ENCODE data around the gene GPX4. TPM values are rescaled to one million over a fixed set of nuclear protein-coding genes. Genes with fewer than 3 reads are reported as not detected.
A peak's percentile ranks its signal among the peaks of the same experiment; 100 is the strongest.

GPX4 gene
- total RNA-seq, 2 experiments from 2014 or later: 148 to 203 TPM

DNA sequence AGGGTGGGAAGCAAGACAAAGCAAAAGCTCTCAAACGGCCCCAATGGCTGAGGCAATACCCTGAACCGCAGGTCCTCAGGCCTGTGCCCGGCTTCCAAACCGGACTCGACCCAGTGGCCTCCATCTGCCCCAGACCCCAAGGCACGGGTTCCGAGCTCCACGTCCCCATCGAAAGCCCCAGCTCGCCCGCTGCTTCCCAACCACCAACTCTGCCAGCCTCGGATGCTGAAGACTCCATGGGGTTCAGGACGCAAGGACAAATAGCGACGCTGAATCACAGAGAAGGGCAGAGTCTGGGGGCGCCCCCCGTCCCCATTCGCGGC lies 9.2 kb upstream of the GPX4 start:
- DNase-seq (ENCODE audit: low spot score): no peak
- no peaks in the 10 kb centered on the region for H3K9me2 ChIP-seq (ENCODE audit: insufficient read depth, low read length)
- peak overlapping the region; percentile 95 for H3K4me3 ChIP-seq (ENCODE audit: low read depth, low read length, poor library complexity, severe bottlenecking)
- BruUV-seq (replicated peaks): no TSS peak
- H3K4me1 ChIP-seq (ENCODE audit: insufficient read depth, low read length, poor library complexity, severe bottlenecking): peaks cover 25% of the 10 kb centered on the region
- intact Hi-C loops (cut with micrococcal nuclease; ENCODE audit: unreplicated experiment): no loop called here
- peak overlapping the region; percentile 89 for H3K4me2 ChIP-seq (ENCODE audit: low read length)
- H3K79me2 ChIP-seq (ENCODE audit: insufficient read depth, low read depth, low read length): peaks cover 23% of the 10 kb centered on the region
- ChIA-PET CTCF (ENCODE audit: unreplicated experiment) (no interaction called here), POLR2A (interaction anchor here (0.8 to 1.0 kb wide), 2 partner anchors 150 to 174 kb away, joined by 3 read pairs; partner anchors contain the start of gene CIRBP)
- 0 out of 2 replicates have a peak, but pooled peaks cover 4% of the 10 kb centered on the region for H4K20me1 ChIP-seq (ENCODE audit: insufficient read depth, low read length)
- H2AFZ ChIP-seq (ENCODE audit: low read length): no peak overlapping the region
- TF ChIP-seq, protein P1, sequence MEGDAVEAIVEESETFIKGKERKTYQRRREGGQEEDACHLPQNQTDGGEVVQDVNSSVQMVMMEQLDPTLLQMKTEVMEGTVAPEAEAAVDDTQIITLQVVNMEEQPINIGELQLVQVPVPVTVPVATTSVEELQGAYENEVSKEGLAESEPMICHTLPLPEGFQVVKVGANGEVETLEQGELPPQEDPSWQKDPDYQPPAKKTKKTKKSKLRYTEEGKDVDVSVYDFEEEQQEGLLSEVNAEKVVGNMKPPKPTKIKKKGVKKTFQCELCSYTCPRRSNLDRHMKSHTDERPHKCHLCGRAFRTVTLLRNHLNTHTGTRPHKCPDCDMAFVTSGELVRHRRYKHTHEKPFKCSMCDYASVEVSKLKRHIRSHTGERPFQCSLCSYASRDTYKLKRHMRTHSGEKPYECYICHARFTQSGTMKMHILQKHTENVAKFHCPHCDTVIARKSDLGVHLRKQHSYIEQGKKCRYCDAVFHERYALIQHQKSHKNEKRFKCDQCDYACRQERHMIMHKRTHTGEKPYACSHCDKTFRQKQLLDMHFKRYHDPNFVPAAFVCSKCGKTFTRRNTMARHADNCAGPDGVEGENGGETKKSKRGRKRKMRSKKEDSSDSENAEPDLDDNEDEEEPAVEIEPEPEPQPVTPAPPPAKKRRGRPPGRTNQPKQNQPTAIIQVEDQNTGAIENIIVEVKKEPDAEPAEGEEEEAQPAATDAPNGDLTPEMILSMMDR (conservative IDR thresholded peaks at IDR 0.05; ENCODE audit: low read length): no peak
- TF ChIP-seq EZH2phosphoT487 (IDR thresholded peaks at IDR 0.05; ENCODE audit: borderline replicate concordance, low read depth, low read length): no peak
- no peaks in the 10 kb centered on the region for H3K9me3 ChIP-seq (ENCODE audit: low read length)
- H3K36me3 ChIP-seq (ENCODE audit: insufficient read depth, low read length): peaks cover 34% of the 10 kb centered on the region
- H3K27ac ChIP-seq (ENCODE audit: low read depth, low read length, poor library complexity, severe bottlenecking): peak overlapping the region; percentile 19

DNA sequence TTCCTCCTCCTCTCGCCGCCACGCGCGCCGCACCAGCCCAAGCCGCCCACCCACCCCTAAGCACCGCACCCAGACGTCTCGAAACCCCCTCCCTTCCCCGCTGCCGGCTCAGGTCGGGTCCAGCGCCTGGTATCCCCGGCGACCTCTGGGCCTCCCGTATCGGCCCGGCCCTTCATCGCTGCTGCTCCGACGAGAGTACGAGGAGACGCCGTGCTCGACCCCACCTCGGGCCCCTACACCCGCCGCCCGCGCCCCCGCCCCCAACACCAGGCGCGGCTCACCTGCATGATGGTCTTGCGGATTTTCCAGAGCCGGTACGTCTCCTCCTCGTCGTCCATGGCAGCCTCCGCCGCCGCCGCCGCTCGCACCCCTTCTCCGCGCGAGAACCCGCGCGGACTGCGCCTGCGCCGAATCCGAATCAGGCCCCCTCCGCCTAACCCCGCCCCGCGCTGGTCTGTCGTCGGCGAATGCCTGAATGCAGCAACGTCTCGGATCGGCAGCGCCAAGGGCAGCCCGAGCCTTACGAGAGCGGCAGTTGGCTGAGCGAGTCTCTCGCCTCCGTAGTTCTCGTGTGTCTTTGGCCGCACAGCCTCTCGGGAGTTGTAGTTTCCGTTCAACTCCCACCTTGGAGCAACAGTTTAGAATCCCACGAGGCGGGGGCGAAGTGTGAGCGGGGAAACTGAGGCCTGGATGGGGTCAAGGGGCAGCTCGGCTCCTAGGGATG lies 8.7 kb upstream of the GPX4 start, which contains the start of gene POLR2E:
TSS of gene POLR2E (minus strand) at position 398 of the 724 bp plus-strand sequence. CDS start at position 338, 60 bp downstream.
- no peaks in the 10 kb centered on the region for H3K9me3 ChIP-seq (ENCODE audit: low read length)
- H2AFZ ChIP-seq (ENCODE audit: low read length): peak within 1 kb of the TSS; percentile 47; the same call in 1 of the 2 replicates
- peak; percentile 99 for DNase-seq (ENCODE audit: low spot score)
- no peaks in the 10 kb centered on the region for H3K9me2 ChIP-seq (ENCODE audit: insufficient read depth, low read length)
- peaks cover 31% of the 10 kb centered on the region for H3K36me3 ChIP-seq (ENCODE audit: insufficient read depth, low read length)
- ChIA-PET CTCF (ENCODE audit: unreplicated experiment) (no interaction called here), POLR2A (interaction anchor here (0.8 kb wide), 1 partner anchor 149 kb away, joined by 3 read pairs; no protein-coding TSS in a partner anchor)
- peak within 1 kb of the TSS; percentile 89 for H3K4me2 ChIP-seq (ENCODE audit: low read length)
- H3K4me3 ChIP-seq (ENCODE audit: low read depth, low read length, poor library complexity, severe bottlenecking): peak within 1 kb of the TSS; percentile 95
- peaks cover 23% of the 10 kb centered on the region for H3K79me2 ChIP-seq (ENCODE audit: insufficient read depth, low read depth, low read length)
- 0 out of 2 replicates have a peak, but pooled peaks cover 4% of the 10 kb centered on the region for H4K20me1 ChIP-seq (ENCODE audit: insufficient read depth, low read length)
- TF ChIP-seq EZH2phosphoT487 (IDR thresholded peaks at IDR 0.05; ENCODE audit: borderline replicate concordance, low read depth, low read length): no peak
- TF ChIP-seq, protein P1 (conservative IDR thresholded peaks at IDR 0.05; ENCODE audit: low read length): no peak
- peak within 1 kb of the TSS; percentile 30 for H3K27ac ChIP-seq (ENCODE audit: low read depth, low read length, poor library complexity, severe bottlenecking)
- intact Hi-C loops (cut with micrococcal nuclease; ENCODE audit: unreplicated experiment): no loop called here
- no TSS peak for BruUV-seq (replicated peaks)
- H3K4me1 ChIP-seq (ENCODE audit: insufficient read depth, low read length, poor library complexity, severe bottlenecking): peaks cover 21% of the 10 kb centered on the region

DNA sequence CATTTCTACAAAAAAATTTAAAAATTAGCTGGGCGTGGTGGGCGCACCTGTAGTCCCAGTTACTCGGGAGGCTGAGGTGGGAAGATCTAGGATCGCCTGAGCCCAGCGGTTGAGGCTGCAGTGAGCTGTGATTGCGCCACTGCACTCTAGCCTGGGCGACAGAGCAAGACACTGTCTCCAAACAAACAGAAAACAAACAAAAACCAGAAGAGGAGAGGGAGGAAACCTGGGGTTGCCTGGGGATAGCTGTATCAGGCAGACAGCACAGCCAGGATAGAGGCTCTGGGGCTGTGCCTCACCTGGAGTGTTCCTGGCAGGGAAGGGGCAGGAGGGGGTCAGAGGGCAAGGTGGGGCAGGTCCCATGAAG lies 6.0 kb upstream of the GPX4 start:
- H4K20me1 ChIP-seq (ENCODE audit: insufficient read depth, low read length): 0 out of 2 replicates have a peak, but pooled peaks cover 4% of the 10 kb centered on the region
- intact Hi-C loops (cut with micrococcal nuclease; ENCODE audit: unreplicated experiment): no loop called here
- ChIA-PET POLR2A (no interaction called here), CTCF (ENCODE audit: unreplicated experiment) (no interaction called here)
- no peak overlapping the region for H3K27ac ChIP-seq (ENCODE audit: low read depth, low read length, poor library complexity, severe bottlenecking)
- TF ChIP-seq, protein P1 (conservative IDR thresholded peaks at IDR 0.05; ENCODE audit: low read length): no peak
- no peak for TF ChIP-seq EZH2phosphoT487 (IDR thresholded peaks at IDR 0.05; ENCODE audit: borderline replicate concordance, low read depth, low read length)
- H3K4me3 ChIP-seq (ENCODE audit: low read depth, low read length, poor library complexity, severe bottlenecking): no peak overlapping the region
- H3K9me2 ChIP-seq (ENCODE audit: insufficient read depth, low read length): no peaks in the 10 kb centered on the region
- peaks cover 22% of the 10 kb centered on the region for H3K79me2 ChIP-seq (ENCODE audit: insufficient read depth, low read depth, low read length)
- no peaks in the 10 kb centered on the region for H3K9me3 ChIP-seq (ENCODE audit: low read length)
- peaks cover 40% of the 10 kb centered on the region for H3K4me1 ChIP-seq (ENCODE audit: insufficient read depth, low read length, poor library complexity, severe bottlenecking)
- no peak for DNase-seq (ENCODE audit: low spot score)
- BruUV-seq (replicated peaks): no TSS peak
- peaks cover 12% of the 10 kb centered on the region; the same call in 1 of the 2 replicates for H3K36me3 ChIP-seq (ENCODE audit: insufficient read depth, low read length)
- H3K4me2 ChIP-seq (ENCODE audit: low read length): no peak overlapping the region
- no peak overlapping the region for H2AFZ ChIP-seq (ENCODE audit: low read length)

All from OCI-LY7 (cell line).